Measurements from ENCODE around the gene SRRM2. TPM values are rescaled to one million over a fixed set of nuclear protein-coding genes. Genes with fewer than 3 reads are reported as not detected.

The SRRM2 gene
- total and polyA plus RNA-seq, 2 experiments from 2014 or later = 42.6 to 202 TPM

- in situ Hi-C loops (cut with MboI) = no loop called here
Measured at GRCh38 chr16:2766430-2767139, 14.1 kb downstream of the SRRM2 start.

GRCh38 chr16:2767140-2767731 is 14.8 kb downstream of the SRRM2 start:
- Histone ChIP-seq H3K9me2 (ENCODE audit: insufficient read depth) (no peaks in the 10 kb centered on the region), H3K4me3 (no peak overlapping the region), H3K9ac (no peak overlapping the region), H3K79me2 (ENCODE audit: insufficient read depth) (peaks cover 99% of the 10 kb centered on the region), H3K27ac (no peak overlapping the region), H3K4me2 (ENCODE audit: unreplicated experiment) (no peak overlapping the region), H3K36me3 (ENCODE audit: low read depth) (peaks cover 82% of the 10 kb centered on the region), H3K27me3 (replicated peaks; ENCODE audit: insufficient read depth) (no peaks in the 10 kb centered on the region), H3K9me3 (ENCODE audit: low read depth) (no peaks in the 10 kb centered on the region), H2AFZ (no peak overlapping the region), H3F3A (ENCODE audit: insufficient read depth) (peaks cover 38% of the 10 kb centered on the region), H4K20me1 (ENCODE audit: insufficient read depth) (0 out of 2 replicates have a peak, but pooled peaks cover 2% of the 10 kb centered on the region), H3K4me1 (ENCODE audit: insufficient read depth) (no peaks in the 10 kb centered on the region)
- 85 to 87% methylated on average over 19 of the region's 19 CpGs for WGBS, 2 experiments (ENCODE audit: low coverage in 1 of 2, low lambda C conversion rate in 2 of 2, missing lambda C conversion rate in 2 of 2)
- TF ChIP-seq EZH2phosphoT487 (IDR thresholded peaks at IDR 0.05; ENCODE audit: insufficient read depth, low read depth) = no peak
- no peak for TF ChIP-seq EZH2 (IDR thresholded peaks at IDR 0.05; ENCODE audit: insufficient read depth, poor library complexity, severe bottlenecking)
- no peak for DNase-seq
- in situ Hi-C loops (cut with MboI) = no loop called here

More at GRCh38 chr16:2766430-2767139, 14.1 kb downstream of the SRRM2 start:
- DNase-seq = no peak
- Histone ChIP-seq H3K79me2 (ENCODE audit: insufficient read depth) (peaks cover 100% of the 10 kb centered on the region), H3K4me1 (ENCODE audit: insufficient read depth) (no peaks in the 10 kb centered on the region), H3K9ac (no peak overlapping the region), H3K9me2 (ENCODE audit: insufficient read depth) (no peaks in the 10 kb centered on the region), H3F3A (ENCODE audit: insufficient read depth) (peaks cover 31% of the 10 kb centered on the region; the same call in 1 of the 2 replicates), H3K9me3 (ENCODE audit: low read depth) (no peaks in the 10 kb centered on the region), H3K4me2 (ENCODE audit: unreplicated experiment) (no peak overlapping the region), H4K20me1 (ENCODE audit: insufficient read depth) (0 out of 2 replicates have a peak, but pooled peaks cover 2% of the 10 kb centered on the region), H3K4me3 (no peak overlapping the region), H3K27ac (no peak overlapping the region), H3K36me3 (ENCODE audit: low read depth) (peaks cover 87% of the 10 kb centered on the region), H2AFZ (no peak overlapping the region), H3K27me3 (replicated peaks; ENCODE audit: insufficient read depth) (no peaks in the 10 kb centered on the region)
- TF ChIP-seq EZH2 (IDR thresholded peaks at IDR 0.05; ENCODE audit: insufficient read depth, poor library complexity, severe bottlenecking) (no peak), EZH2phosphoT487 (IDR thresholded peaks at IDR 0.05; ENCODE audit: insufficient read depth, low read depth) (no peak)
- 93% methylated on average over 40 to 44 of the region's 44 CpGs for WGBS, 2 experiments (ENCODE audit: low coverage in 1 of 2, low lambda C conversion rate in 2 of 2, missing lambda C conversion rate in 2 of 2)

- no peak overlapping the region for H3K27ac ChIP-seq
- peaks cover 2% of the 10 kb centered on the region; the same call in 1 of the 2 replicates for H3K4me1 ChIP-seq (ENCODE audit: insufficient read depth)
- no peak overlapping the region for H3K4me2 ChIP-seq (ENCODE audit: unreplicated experiment)
- DNase-seq = no peak
- 0 out of 2 replicates have a peak, but pooled peaks cover 2% of the 10 kb centered on the region for H4K20me1 ChIP-seq (ENCODE audit: insufficient read depth)
- 77 to 78% methylated on average over 14 of the region's 14 CpGs for WGBS, 2 experiments (ENCODE audit: low coverage in 1 of 2, low lambda C conversion rate in 2 of 2, missing lambda C conversion rate in 2 of 2)
- no peak overlapping the region for H2AFZ ChIP-seq
- peaks cover 75% of the 10 kb centered on the region for H3K36me3 ChIP-seq (ENCODE audit: low read depth)
- peaks cover 98% of the 10 kb centered on the region for H3K79me2 ChIP-seq (ENCODE audit: insufficient read depth)
- no peaks in the 10 kb centered on the region for H3K9me3 ChIP-seq (ENCODE audit: low read depth)
- no peak for TF ChIP-seq EZH2 (IDR thresholded peaks at IDR 0.05; ENCODE audit: insufficient read depth, poor library complexity, severe bottlenecking)
- TF ChIP-seq EZH2phosphoT487 (IDR thresholded peaks at IDR 0.05; ENCODE audit: insufficient read depth, low read depth) = no peak
- no peak overlapping the region for H3K9ac ChIP-seq
- H3K4me3 ChIP-seq = no peak overlapping the region
- H3K9me2 ChIP-seq (ENCODE audit: insufficient read depth) = no peaks in the 10 kb centered on the region
- no peaks in the 10 kb centered on the region for H3K27me3 ChIP-seq (replicated peaks; ENCODE audit: insufficient read depth)
- in situ Hi-C loops (cut with MboI) = no loop called here
- H3F3A ChIP-seq (ENCODE audit: insufficient read depth) = peaks cover 44% of the 10 kb centered on the region
Measured at GRCh38 chr16:2767891-2768290, 15.5 kb downstream of the SRRM2 start.

GRCh38 chr16:2768403-2769089 is 16.1 kb downstream of the SRRM2 start:
- H3K36me3 ChIP-seq (ENCODE audit: low read depth) = peaks cover 72% of the 10 kb centered on the region
- H3K9me3 ChIP-seq (ENCODE audit: low read depth) = no peaks in the 10 kb centered on the region
- no peak overlapping the region for H3K4me2 ChIP-seq (ENCODE audit: unreplicated experiment)
- in situ Hi-C loops (cut with MboI) = no loop called here
- no peak for DNase-seq
- no peak overlapping the region for H3K27ac ChIP-seq
- 86 to 93% methylated on average over 9 to 17 of the region's 17 CpGs for WGBS, 2 experiments (ENCODE audit: low coverage in 1 of 2, low lambda C conversion rate in 2 of 2, missing lambda C conversion rate in 2 of 2)
- no peak overlapping the region for H2AFZ ChIP-seq
- H3K9ac ChIP-seq = no peak overlapping the region
- TF ChIP-seq EZH2phosphoT487 (IDR thresholded peaks at IDR 0.05; ENCODE audit: insufficient read depth, low read depth) (no peak), EZH2 (IDR thresholded peaks at IDR 0.05; ENCODE audit: insufficient read depth, poor library complexity, severe bottlenecking) (no peak)
- peaks cover 9% of the 10 kb centered on the region; the same call in 1 of the 2 replicates for H3K4me1 ChIP-seq (ENCODE audit: insufficient read depth)
- no peak overlapping the region for H3K4me3 ChIP-seq
- H3F3A ChIP-seq (ENCODE audit: insufficient read depth) = peaks cover 51% of the 10 kb centered on the region
- no peaks in the 10 kb centered on the region for H3K9me2 ChIP-seq (ENCODE audit: insufficient read depth)
- 0 out of 2 replicates have a peak, but pooled peaks cover 2% of the 10 kb centered on the region for H4K20me1 ChIP-seq (ENCODE audit: insufficient read depth)
- H3K79me2 ChIP-seq (ENCODE audit: insufficient read depth) = peaks cover 98% of the 10 kb centered on the region
- no peaks in the 10 kb centered on the region for H3K27me3 ChIP-seq (replicated peaks; ENCODE audit: insufficient read depth)

Measured in GM23248 (cell line).